Mesendoderm (in vitro differentiated cells): ENCODE data around the gene NEDD4L.
"Not testable (repeated sequence)": the region's sequence is repeated elsewhere in the genome, so short reads cannot be mapped to it uniquely, and the experiment has no call there.

Source experiments
- DNase-seq: peaks from one replicate; pipeline ENCODE4 v3.0.0; 2013
- H2AK5ac ChIP-seq: 2 replicates; pipeline ENCODE4 v1.6.1; 2013; ENCODE audit warnings: low read length, inconsistent platforms
- H2BK120ac ChIP-seq: 2 replicates; pipeline ENCODE4 v1.6.1; 2013; ENCODE audit warnings: low read depth, mild to moderate bottlenecking, low read length, moderate library complexity, mixed read lengths
- H2BK15ac ChIP-seq: replicated peaks from 2 replicates; pipeline ENCODE4 v1.6.1; 2013; ENCODE audit warnings: low read depth, mild to moderate bottlenecking, moderate library complexity
- H2BK5ac ChIP-seq: 2 replicates; pipeline ENCODE4 v1.6.1; 2013; ENCODE audit warnings: low read length, inconsistent platforms
- H3K18ac ChIP-seq: 2 replicates; pipeline ENCODE4 v1.6.1; 2013; ENCODE audit warnings: mild to moderate bottlenecking, low read length, mixed read lengths
- H3K23ac ChIP-seq: one replicate; pipeline ENCODE4 v1.6.1; 2013; ENCODE audit warnings: low read length
- H3K27ac ChIP-seq: 2 replicates; pipeline ENCODE4 v1.5.1; 2013; ENCODE audit warnings: low read depth, mild to moderate bottlenecking, inconsistent platforms, low read length, moderate library complexity
- H3K27me3 ChIP-seq: 2 replicates; pipeline ENCODE4 v1.6.1; 2013; ENCODE audit warnings: low read length, control low read depth, mild to moderate bottlenecking, inconsistent platforms; ENCODE audit not compliant: insufficient read depth, poor library complexity
- H3K36me3 ChIP-seq: 2 replicates; pipeline ENCODE4 v1.6.1; 2013; ENCODE audit warnings: low read length, inconsistent platforms; ENCODE audit not compliant: control insufficient read depth, insufficient read depth
- H3K4ac ChIP-seq: one replicate; pipeline ENCODE4 v1.6.1; 2013; ENCODE audit warnings: low read depth, mild to moderate bottlenecking, low read length, moderate library complexity
- H3K4me1 ChIP-seq: 2 replicates; pipeline ENCODE4 v1.6.1; 2013; ENCODE audit warnings: low read depth, low read length, inconsistent platforms; ENCODE audit not compliant: control insufficient read depth
- H3K4me2 ChIP-seq: 2 replicates; pipeline ENCODE4 v1.6.1; 2013; ENCODE audit warnings: low read length
- H3K4me3 ChIP-seq: 2 replicates; pipeline ENCODE4 v1.5.1; 2013; ENCODE audit warnings: mild to moderate bottlenecking, low read length
- H3K56ac ChIP-seq: one replicate; pipeline ENCODE4 v1.6.1; 2013; ENCODE audit warnings: low read length
- H3K79me1 ChIP-seq: 2 replicates; pipeline ENCODE4 v1.6.1; 2013; ENCODE audit warnings: low read length, inconsistent platforms
- H3K79me2 ChIP-seq: 2 replicates; pipeline ENCODE4 v1.6.1; 2013; ENCODE audit warnings: mild to moderate bottlenecking, low read length; ENCODE audit not compliant: control insufficient read depth, insufficient read depth
- H3K9ac ChIP-seq: 2 replicates; pipeline ENCODE4 v1.6.1; 2013; ENCODE audit warnings: low read length, inconsistent platforms
- H4K5ac ChIP-seq: one replicate; pipeline ENCODE4 v1.6.1; 2013; ENCODE audit warnings: low read length
- H4K8ac ChIP-seq: one replicate; pipeline ENCODE4 v1.6.1; 2013; ENCODE audit warnings: low read depth, mild to moderate bottlenecking, control low read depth, low read length, moderate library complexity
- WGBS: extraction: QIAGEN DNeasy Blood & Tissue Kit; methylation state at CpG from one replicate; pipeline ENCODE4 v1.1.7; 2013; ENCODE audit warnings: low lambda C conversion rate, missing lambda C conversion rate; ENCODE audit not compliant: insufficient coverage; ENCODE audit errors: extremely low coverage; 5-methylcytosine and 5-hydroxymethylcytosine counted together

Gene NEDD4L

DNA sequence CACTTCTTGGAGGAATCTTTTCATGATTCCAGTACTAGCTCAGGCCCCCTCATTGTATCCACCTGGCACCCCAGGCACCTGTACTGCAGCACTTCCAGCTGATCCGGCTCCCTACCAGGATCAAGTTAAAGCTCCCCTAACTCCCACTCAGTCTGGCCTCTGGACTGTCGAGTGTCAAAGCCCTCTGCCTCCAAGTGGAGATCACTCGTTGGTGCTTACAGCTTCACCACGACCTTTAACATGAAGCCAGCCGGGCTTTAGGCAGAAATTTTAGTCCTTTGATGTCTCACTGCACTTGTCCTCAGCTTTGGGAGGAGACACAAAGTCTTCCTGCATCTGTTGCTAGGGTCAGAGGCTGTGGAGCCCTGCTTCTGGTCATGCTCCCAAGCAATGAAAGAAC lies 387.2 kb downstream of the NEDD4L start:
- H3K79me1 ChIP-seq: no peaks in the 10 kb centered on the region
- no peak overlapping the region for H3K9ac ChIP-seq
- no peak overlapping the region for H3K18ac ChIP-seq
- no peak overlapping the region for H3K4ac ChIP-seq
- DNase-seq: no peak
- no peak overlapping the region for H3K56ac ChIP-seq
- H3K4me2 ChIP-seq: no peak overlapping the region
- no peak overlapping the region for H4K8ac ChIP-seq
- H3K23ac ChIP-seq: no peak overlapping the region
- no peak overlapping the region for H2BK120ac ChIP-seq
- H3K27ac ChIP-seq: no peak overlapping the region
- H2BK5ac ChIP-seq: no peak overlapping the region
- H2AK5ac ChIP-seq: no peak overlapping the region
- H3K27me3 ChIP-seq: no peaks in the 10 kb centered on the region
- H3K4me1 ChIP-seq: no peaks in the 10 kb centered on the region
- no peaks in the 10 kb centered on the region for H3K36me3 ChIP-seq
- H2BK15ac ChIP-seq: no peak overlapping the region
- H3K79me2 ChIP-seq: no peaks in the 10 kb centered on the region
- WGBS: no CpG with 5 or more reads among the region's 5 CpGs
- H3K4me3 ChIP-seq: no peak overlapping the region
- no peak overlapping the region for H4K5ac ChIP-seq

DNA sequence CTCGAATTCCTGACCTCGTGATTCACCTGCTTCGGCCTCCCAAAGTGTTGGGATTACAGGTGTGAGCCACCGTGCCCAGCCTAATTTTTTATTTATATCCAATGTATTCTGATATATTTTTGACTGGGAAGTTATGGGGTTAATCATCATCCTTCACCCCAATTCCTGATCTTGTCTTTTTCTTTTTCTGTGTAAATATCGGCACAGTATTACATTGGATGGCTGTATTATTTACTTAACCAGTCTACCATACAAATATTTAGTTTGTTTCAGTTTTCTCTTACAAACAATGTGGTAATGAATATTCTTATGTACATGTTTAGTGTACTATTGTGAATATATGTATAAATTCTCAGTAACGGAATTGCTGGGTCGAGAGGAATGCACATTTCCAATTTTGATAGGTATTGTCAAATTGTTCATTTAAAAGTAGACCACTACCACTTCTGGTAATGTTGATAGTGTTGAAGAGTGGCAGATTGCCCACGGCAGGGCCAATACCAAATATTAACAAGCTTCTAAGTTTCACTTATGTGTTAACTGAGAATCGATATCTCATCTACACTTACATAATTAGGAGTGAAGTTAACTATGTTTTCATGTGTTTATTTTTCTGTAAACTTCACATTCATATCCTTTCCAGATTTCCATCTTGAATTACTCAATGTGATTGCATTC lies 388.2 kb downstream of the NEDD4L start:
- no peaks in the 10 kb centered on the region for H3K79me1 ChIP-seq
- H3K4me1 ChIP-seq: no peaks in the 10 kb centered on the region
- H3K79me2 ChIP-seq: no peaks in the 10 kb centered on the region
- no peaks in the 10 kb centered on the region for H3K36me3 ChIP-seq
- no peak overlapping the region for H2BK15ac ChIP-seq
- no CpG with 5 or more reads among the region's 9 CpGs for WGBS
- no peak overlapping the region for H2BK120ac ChIP-seq
- no peak overlapping the region for H3K56ac ChIP-seq
- H2AK5ac ChIP-seq: no peak overlapping the region
- H3K4me2 ChIP-seq: no peak overlapping the region
- H3K27ac ChIP-seq: no peak overlapping the region
- no peak for DNase-seq
- H3K27me3 ChIP-seq: no peaks in the 10 kb centered on the region
- H4K5ac ChIP-seq: no peak overlapping the region
- H3K9ac ChIP-seq: no peak overlapping the region
- no peak overlapping the region for H3K4ac ChIP-seq
- no peak overlapping the region for H3K4me3 ChIP-seq
- H2BK5ac ChIP-seq: no peak overlapping the region
- H3K18ac ChIP-seq: no peak overlapping the region
- H3K23ac ChIP-seq: no peak overlapping the region
- H4K8ac ChIP-seq: no peak overlapping the region

DNA sequence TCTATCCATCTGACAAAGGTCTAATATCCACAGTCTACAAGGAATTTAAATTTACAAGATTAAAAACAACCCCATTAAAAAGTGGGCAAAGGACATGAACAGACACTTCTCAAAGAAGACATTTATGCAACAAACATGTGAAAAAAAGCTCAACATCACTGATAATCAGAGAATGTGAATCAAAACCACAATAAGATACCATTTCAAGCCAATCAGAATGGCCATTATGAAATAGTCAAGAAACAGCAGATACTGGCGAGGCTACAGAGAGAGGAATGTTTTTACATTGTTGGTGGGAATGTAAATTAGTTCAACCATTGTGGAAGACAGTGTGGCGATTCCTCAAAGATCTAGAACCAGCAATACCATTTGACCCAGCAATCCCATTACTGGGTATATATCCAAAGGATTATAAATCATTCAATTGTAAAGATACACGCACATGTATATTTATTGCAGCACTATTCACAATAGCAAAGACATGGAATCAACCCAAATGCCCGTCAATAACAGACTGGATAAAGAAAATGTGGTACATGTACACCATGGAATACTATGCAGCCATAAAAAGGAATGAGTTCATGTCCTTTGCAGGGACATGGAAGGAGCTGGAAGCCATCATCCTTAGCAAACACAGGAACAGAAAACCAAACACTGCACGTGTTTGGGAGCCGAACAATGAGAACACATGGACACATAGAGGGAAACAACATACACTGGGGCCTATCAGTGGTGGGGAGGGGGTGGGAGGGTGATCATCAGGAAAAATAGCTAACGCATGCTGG lies 391.4 kb downstream of the NEDD4L start:
- not testable (repeated sequence) for H3K4ac ChIP-seq, H3K23ac ChIP-seq, H3K9ac ChIP-seq, H4K5ac ChIP-seq, H3K4me1 ChIP-seq, H3K4me3 ChIP-seq, H2BK15ac ChIP-seq, H3K79me1 ChIP-seq, H3K4me2 ChIP-seq, H3K18ac ChIP-seq, H3K27ac ChIP-seq, H3K56ac ChIP-seq, H2BK120ac ChIP-seq, H4K8ac ChIP-seq, DNase-seq, H2AK5ac ChIP-seq, H3K36me3 ChIP-seq, H3K79me2 ChIP-seq, H2BK5ac ChIP-seq, H3K27me3 ChIP-seq
- no CpG with 5 or more reads among the region's 7 CpGs for WGBS

DNA sequence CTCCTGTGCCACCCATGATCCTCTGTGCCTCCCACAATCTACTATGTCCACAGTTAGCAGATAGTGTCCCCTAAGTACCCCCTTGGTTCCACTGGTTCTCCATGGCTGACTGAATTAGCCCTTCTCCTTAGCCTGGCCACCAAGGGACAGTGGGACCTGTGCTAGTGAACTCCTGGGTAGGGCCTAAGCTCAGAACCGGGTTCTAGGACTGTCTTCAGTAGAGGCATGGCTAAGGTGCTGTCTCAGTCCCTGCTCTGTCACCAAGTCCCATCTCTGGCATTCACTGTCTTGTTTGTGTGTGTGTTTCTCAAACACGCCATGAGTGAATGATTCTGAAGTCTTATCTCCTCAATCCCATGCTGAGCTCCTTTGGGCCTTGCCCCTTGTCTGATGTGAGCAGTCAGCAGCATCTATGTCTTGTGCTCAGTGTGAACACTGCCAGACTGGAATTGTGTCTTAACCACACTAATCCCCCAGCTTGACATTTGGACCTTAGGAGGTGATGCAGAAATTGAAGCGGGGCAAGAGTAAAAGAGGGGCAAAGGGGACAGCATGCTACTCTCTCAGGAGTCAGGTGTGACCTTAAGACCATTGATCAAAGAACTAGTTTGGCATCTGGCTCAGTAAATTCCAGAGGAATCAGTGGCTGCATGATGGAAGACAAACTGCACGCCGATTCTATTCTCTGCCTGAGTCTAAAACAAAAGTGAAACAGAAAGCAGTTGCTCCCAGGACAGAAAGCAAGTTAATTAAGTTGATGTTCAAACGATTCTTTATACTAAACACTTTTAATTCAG lies 394.3 kb downstream of the NEDD4L start:
- no peak overlapping the region for H2AK5ac ChIP-seq
- no peak overlapping the region for H3K27ac ChIP-seq
- no peak overlapping the region for H2BK5ac ChIP-seq
- no peak overlapping the region for H2BK120ac ChIP-seq
- H3K79me2 ChIP-seq: no peaks in the 10 kb centered on the region
- no peak overlapping the region for H3K23ac ChIP-seq
- no peak for DNase-seq
- WGBS: no CpG with 5 or more reads among the region's 6 CpGs
- H3K18ac ChIP-seq: no peak overlapping the region
- no peak overlapping the region for H2BK15ac ChIP-seq
- no peaks in the 10 kb centered on the region for H3K4me1 ChIP-seq
- no peaks in the 10 kb centered on the region for H3K36me3 ChIP-seq
- no peak overlapping the region for H4K8ac ChIP-seq
- H3K4me2 ChIP-seq: no peak overlapping the region
- no peak overlapping the region for H3K56ac ChIP-seq
- H4K5ac ChIP-seq: no peak overlapping the region
- H3K27me3 ChIP-seq: no peaks in the 10 kb centered on the region
- no peaks in the 10 kb centered on the region for H3K79me1 ChIP-seq
- no peak overlapping the region for H3K9ac ChIP-seq
- no peak overlapping the region for H3K4ac ChIP-seq
- no peak overlapping the region for H3K4me3 ChIP-seq

DNA sequence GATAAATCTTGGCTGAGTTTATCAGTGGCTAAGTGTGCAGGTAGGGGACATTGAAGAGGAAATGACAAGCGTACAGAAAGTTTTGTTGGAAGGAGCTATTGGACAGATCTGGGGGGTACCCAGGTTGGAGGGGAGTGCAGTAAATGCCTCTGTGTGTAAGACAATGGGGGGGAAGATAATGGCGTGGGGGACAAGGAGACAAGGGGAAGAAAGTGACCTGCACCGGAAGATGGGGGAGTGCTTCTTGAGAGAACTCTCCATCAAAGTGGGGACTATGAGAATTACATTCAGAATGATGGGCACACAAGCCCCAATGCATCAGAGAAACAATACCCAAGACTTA lies 394.9 kb downstream of the NEDD4L start:
- H3K36me3 ChIP-seq: no peaks in the 10 kb centered on the region
- no peak overlapping the region for H3K56ac ChIP-seq
- no peak overlapping the region for H3K4ac ChIP-seq
- H3K4me1 ChIP-seq: no peaks in the 10 kb centered on the region
- no peaks in the 10 kb centered on the region for H3K27me3 ChIP-seq
- no peak overlapping the region for H3K27ac ChIP-seq
- no peak overlapping the region for H4K5ac ChIP-seq
- WGBS: no CpG with 5 or more reads among the region's 3 CpGs
- H4K8ac ChIP-seq: no peak overlapping the region
- H3K4me2 ChIP-seq: no peak overlapping the region
- no peak for DNase-seq
- H2BK5ac ChIP-seq: no peak overlapping the region
- H2AK5ac ChIP-seq: no peak overlapping the region
- H3K9ac ChIP-seq: no peak overlapping the region
- H2BK120ac ChIP-seq: no peak overlapping the region
- H3K23ac ChIP-seq: no peak overlapping the region
- no peaks in the 10 kb centered on the region for H3K79me2 ChIP-seq
- H3K18ac ChIP-seq: no peak overlapping the region
- H2BK15ac ChIP-seq: no peak overlapping the region
- no peak overlapping the region for H3K4me3 ChIP-seq
- no peaks in the 10 kb centered on the region for H3K79me1 ChIP-seq
